HG03520 (cell line): ENCODE measurements around the gene DDX46.
"Not testable (repeated sequence)": the region's sequence is repeated elsewhere in the genome, so short reads cannot be mapped to it uniquely, and the experiment has no call there.

Experiments used
- ATAC-seq: cut with Tn5 transposase; IDR thresholded peaks from one replicate; pipeline ENCODE4 v1.9.1; 2021; ENCODE audit warnings: mild to moderate bottlenecking, moderate library complexity; ENCODE audit not compliant: unreplicated experiment

The DDX46 gene

GRCh38 chr5:134844252-134844651 is 85.7 kb downstream of the DDX46 start:
- ATAC-seq: no peak

DNA sequence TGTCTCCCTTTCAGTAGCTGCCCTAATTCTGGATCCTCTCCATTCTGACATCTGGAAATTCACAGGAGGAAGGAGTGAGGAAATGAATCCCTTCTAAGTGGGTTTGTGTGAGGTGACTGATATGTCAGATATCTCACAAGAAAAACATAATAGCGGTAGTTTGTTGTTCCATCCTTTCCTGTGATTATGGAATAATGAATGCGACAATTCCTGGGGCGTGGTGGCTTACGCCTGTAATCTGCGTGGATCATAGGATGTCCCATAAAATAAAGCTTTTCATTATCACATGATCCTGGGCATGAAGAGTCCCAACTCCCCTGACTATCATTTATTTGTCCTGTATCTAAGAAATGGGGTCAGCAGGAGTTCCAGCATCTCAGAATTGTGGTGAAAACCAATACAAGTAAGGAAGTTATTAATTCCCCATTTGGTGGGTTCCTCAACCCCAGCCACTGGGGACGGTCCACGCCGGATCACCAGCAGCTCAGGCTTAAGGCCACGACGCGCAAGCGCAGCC is 86.8 kb downstream of the DDX46 start:
- no peak for ATAC-seq

DNA sequence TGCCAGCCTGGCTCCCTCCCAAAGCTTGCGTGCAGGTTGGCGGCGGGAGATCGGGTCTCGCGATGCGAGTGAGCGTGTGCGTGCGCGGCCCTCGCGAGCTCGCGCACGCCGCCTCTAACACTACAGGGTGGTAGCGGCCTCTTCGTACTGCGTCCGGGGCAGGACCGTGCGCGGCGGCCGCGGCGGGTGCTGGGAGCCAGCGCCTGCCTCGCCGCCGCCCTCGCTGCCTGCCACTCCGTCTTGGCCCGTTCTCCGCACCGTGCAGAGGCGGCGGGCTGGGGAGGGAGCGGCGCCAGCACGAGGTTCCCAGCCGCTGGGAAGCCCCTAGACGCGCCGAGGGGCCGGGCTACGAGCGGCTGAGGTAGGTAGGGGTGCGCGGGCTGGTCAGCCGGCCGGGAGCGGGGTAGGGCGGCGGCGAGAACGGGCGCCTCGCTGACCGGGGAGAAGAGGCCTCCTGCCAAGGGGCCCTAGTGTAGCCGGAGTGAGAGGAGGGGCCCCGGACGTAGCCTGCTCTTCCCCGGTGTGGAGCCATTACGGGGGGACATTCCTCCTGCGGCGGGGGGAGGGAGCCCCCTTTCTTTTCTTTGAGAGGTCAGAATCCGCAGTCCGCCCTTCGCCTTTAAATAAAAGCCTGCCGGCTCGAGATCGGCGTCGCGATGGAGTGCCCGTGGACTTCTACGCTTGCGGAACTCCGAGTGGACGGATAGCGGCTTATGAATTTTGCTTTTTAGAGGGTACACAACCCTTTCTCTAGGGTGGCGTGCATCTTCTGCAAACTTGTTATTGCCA is 87.5 kb downstream of the DDX46 start, which contains the start of gene C5orf24:
C5orf24 (plus strand) TSS at position 117 of the 789 bp plus-strand sequence. CDS start 8,933 bp downstream, outside the sequence.
- ATAC-seq: peak; percentile 89

DNA sequence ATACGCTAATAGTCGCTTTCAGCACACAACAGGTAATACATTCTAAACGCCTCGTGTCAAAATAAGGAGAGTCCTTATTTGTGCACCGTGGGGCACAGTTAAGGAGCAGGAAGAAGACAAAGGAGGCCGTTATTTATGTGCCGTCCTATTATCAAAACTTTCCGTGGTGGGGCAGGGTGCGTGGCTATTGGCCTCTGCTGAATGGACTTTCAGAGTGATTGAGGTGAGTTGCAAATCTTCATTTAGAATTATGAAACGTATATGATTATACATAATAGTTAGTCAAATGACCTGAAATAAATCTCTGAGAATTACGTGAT is 88.0 kb downstream of the DDX46 start:
- ATAC-seq: no peak

- not testable (repeated sequence) for ATAC-seq
Observed at GRCh38 chr5:134849434-134849933, 90.9 kb downstream of the DDX46 start.

DNA sequence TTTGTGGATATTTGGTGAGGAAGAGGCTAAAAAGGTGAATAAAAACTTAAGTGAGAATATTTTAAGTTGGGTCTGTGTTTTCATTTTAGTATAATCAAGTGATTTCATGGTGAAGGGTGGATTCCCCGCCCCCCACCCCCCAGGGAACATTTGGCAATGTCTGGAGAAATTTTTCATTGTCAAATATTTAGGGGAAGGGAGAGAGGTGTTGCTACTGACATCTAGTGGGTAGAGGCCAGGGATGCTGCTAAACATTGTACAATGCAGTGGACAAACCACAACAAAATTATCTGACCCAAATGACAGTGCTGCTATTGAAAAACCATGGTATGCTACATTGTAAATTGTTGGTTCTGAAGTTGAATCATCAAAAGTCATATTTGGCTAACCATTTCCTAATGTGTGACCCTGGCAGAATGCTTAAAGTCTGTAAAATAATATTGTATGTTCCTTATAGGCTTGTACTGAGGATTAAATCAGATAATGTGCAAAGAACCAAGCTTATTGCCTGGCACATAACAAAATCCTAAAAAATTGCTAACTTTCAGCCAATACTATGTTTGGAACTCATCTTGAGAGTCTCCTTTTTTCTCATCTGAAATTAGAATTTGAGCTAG is 92.8 kb downstream of the DDX46 start:
- ATAC-seq: no peak

DNA sequence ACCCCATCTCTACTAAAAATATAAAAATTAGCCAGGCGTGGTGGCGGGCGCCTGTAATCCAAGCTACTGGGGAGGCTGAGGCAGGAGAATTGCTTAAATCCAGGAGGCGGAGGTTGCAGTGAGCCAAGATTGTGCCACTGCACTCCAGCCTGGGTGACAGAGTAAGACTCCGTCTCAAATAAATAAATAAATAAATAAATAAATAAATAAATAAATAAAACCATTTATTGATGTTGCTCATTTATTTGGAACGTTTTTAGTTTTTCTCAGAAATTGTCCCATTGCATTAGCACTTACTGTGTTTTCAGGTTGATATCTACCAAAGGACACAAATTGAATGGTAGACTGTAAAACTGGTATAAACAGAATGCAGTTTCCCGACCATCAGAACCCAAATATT is 97.9 kb downstream of the DDX46 start:
- ATAC-seq: not testable (repeated sequence)

DNA sequence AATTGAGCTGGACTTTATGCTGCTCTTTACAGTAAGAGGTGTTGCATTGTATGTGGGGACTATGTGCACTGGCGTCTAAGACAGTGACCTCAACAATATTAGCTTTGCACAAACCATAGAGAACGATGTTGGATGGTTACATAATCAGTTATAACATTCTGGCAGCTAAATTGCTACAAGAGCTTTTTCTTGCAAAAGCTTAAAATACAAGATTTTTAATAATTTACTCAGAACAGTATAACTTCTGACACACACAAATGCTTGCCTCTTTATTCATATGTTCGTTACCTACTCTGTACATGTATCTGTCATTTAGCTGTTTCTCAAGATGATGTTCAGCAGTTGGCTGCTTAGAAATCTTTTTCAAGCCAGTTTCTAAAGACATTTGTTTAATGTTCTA is 98.8 kb downstream of the DDX46 start:
- no peak for ATAC-seq

DNA sequence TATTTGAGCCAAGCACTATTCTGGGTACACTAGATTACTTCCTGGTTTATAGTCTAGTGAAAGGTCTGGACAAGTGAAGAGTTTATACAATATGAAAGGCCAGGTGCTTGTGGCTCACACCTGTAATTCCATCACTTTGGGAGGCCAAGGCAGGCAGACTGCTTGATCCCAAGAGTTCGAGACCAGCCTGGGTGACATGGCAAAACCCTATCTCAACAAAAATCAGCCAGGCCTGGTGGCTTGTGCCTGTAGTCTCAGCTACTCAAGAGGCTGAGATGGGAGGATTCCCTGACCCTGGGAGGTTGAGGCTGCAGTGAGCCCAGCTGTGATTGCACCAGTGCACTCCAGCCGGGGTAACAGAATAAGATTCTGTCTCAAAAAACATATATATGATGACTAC is 106.1 kb downstream of the DDX46 start:
- no peak for ATAC-seq

DNA sequence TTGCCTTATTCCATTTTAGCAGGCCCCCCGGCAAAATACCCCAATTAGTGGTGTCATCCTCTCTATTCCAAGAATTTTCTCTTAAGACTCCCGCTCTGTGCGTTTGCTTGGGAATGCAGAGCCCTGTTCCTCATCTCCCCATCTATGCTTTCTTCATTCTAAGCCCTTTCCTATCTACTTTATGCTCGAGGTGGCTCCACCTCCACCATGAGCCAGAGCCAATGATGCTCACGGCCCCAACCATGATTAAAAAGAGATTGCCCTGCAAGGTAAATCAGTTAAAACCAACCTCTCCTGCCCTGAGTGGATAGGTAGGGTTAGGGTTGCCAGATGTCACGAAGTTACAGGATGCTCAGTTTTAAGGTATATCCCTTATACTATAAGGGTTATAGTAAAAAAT is 114.9 kb downstream of the DDX46 start:
- ATAC-seq: no peak

- peak; percentile 73 for ATAC-seq
Observed at GRCh38 chr5:134873987-134874830, 115.6 kb downstream of the DDX46 start, which contains the start of gene TXNDC15. Gene TXNDC15 (plus strand): TSS chr5:134874371. CDS start chr5:134874428, 57 bp downstream.

DNA sequence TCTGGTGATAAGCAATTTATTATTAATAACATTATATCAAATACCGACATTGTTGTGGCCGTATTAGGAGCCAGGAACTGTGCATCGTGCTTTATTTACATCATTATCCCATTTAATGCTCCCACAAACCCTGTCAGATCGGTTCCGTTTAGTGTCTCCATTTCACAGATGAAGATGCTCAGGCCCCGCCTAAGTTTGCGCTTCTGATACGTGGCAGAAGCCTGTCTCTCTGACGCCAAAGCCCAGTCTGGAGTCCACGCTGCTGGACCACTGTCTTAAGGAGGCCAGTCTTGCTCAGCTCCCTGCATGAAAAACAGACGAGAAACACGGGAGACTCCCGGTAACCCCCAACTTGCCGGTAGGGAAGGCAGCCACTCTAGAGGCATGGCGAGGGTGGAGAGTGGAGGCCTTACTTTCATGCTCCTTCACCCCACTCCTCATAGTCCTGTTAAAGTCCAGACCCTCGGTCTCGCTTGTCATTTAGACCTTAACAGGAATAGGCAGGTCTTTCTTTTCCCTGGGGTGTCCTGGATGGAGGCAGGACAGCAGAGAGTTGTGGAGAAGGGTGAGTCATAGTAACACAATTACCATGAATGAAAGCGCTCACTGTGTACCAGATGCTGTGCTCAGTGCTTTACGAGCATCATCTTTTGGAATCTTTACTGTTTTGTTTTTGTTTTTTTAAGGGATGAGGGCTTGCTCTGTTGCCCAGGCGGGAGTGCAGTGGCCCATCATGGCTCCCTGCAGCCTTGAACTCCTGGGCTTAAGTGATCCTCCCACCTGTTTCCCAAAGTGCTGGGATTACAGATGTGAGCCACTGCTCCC is 116.5 kb downstream of the DDX46 start:
- no peak for ATAC-seq

- ATAC-seq: no peak
Observed at GRCh38 chr5:134877159-134877558, 118.6 kb downstream of the DDX46 start.

- ATAC-seq: no peak
Observed at GRCh38 chr5:134878403-134878802, 119.8 kb downstream of the DDX46 start.

DNA sequence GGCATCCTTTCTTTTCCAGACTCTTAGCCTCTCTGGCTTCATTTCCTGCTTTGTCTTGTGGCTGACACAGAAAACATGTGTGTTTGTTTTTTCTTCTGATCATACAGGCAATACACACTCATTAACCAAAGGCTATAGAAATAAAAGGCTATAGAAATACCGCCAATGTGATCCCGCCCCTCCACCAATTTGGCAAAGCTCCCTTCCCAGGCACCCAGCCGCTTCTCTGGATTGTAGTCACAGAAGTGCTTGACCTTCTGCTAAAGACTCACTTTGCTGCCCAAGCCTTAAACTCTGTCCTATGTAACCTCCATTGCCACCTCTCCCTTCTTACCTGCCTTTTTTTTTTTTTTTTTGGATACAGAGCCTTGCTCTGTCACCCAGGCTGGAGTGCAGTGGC is 120.9 kb downstream of the DDX46 start:
- ATAC-seq: no peak
